NCI-H2227 (cell line): ENCODE measurements around the gene CYP4F22.
"Not testable (repeated sequence)": the region's sequence is repeated elsewhere in the genome, so short reads cannot be mapped to it uniquely, and the experiment has no call there.

Experiments
- DNase-seq: peaks from one replicate; lab custom pipeline; 2025; ENCODE audit not compliant: unreplicated experiment; lab: John Stamatoyannopoulos, UW

The CYP4F22 gene

DNA sequence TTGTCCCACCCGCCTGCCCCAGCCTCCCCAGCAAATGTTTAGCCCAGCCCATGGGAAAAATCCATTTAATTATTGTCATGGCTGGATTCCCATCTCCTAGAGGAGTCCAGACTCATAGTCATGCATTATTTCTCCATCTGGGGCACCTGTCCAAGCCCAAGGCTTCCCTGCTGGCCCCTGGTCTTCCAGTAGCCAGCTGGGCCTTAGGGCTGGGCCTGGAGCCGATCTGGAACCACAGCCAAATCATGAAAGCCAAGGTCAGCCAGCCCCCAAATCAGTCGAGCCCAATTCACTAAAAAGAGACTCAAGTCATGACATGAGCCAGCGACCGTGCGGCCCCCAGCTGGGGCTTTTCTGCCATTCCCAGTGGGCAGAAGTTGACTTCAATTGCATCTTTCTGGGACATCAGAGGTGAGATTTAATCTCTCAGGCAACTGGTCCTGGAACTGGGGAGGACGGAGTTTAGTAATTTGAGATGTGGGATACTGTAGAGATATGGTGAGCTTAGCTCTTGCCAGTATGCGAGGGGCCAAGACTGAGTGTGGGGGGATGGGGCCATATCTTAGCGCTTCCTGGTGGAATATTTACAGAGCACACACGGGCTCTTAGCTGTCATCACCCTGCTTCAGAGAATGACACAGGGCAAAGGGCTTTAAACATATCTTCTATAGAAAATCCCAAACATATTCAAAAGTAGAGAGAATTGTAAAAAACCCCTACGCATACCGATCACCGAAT, 19.7 kb upstream of the CYP4F22 start:
- no peak for DNase-seq

DNA sequence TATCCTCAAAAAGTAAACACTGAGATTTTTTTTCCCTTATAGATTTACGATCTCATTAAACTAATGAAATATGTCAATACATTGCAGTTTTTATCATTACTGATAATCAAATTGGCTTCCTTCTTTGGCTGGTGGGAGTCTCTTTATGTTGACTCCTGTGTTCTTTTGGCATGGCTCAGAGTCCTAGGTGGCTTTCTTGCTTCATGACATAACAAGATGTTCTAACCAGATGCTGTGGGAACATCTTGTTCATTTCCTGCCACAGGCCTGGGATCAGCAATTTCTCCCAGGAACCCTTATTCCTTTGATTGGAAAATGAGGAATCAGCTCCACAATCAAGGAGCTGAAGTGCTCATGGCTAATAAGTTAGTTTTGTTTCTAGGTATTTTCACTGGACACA, 13.2 kb upstream of the CYP4F22 start:
- no peak for DNase-seq

DNA sequence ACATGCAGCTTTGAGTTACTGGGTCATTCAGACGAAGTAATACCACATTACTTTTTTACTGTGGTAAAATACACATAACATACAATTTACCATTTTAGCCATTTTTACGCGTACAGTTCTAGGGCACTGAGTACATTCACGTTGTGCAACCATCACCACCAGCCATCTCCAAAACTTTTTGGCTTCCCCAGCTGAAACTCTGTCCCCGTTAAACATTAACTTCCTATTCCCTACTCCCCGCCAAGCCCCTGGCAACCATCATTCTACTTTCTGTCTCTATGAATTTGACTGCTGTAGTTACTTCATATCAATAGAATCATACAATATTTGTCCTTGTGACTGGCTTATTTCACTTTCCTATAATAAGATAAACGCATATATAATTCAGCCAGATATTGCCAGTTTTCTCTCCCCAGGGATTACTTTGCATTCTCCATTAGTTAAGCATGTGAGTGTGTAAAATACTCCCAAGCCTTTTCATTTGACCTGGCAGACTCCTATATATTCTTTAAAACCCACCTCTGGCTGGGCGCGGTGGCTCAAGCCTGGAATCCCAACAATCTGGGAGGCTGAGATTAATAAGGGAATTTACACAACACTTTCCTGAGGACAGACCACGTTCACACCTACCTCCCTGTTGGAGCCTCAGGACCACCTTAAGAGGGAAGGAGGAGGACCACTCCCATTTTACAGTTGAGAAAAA, 10.0 kb upstream of the CYP4F22 start:
- no peak for DNase-seq

DNA sequence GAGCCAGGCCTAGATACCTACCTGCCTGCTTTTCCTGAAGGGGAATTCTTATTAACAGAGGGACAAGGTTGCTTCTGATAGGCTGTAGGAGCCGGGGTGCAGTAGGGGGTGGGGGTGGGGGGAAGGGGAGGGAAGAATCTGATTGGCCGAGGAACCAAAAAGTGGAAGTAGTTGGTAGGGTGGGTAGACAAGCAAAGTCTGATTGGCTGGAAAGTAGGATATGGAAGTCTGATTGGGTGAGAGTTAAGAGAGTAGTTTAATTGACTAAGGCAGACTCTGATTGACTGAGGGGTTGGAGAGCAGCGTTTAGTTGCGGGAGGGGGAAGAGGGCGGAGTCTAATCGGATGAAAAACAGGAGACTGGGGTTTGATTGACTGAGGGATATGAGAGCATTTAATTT, 9.4 kb upstream of the CYP4F22 start:
- no peak for DNase-seq

DNA sequence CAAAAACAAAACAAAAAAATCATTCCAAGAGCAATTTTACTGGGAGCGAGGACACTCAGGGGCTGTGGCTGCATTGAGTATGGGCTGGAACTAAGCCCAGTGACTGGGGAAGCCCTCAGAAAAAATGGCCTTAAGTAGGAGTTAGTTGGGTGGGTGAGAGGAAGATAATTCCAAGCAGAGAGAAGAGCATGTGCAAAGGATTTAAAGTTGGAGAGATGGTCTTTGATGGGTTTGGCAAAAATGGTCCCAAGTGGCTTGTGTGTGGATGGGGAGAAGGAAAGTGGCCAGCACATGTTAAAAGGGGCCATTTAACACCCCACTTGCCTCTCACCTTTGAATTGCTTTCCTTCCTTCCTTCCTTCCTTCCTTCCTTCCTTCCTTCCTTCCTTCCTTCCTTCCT, 6.7 kb upstream of the CYP4F22 start:
- DNase-seq: no peak

DNA sequence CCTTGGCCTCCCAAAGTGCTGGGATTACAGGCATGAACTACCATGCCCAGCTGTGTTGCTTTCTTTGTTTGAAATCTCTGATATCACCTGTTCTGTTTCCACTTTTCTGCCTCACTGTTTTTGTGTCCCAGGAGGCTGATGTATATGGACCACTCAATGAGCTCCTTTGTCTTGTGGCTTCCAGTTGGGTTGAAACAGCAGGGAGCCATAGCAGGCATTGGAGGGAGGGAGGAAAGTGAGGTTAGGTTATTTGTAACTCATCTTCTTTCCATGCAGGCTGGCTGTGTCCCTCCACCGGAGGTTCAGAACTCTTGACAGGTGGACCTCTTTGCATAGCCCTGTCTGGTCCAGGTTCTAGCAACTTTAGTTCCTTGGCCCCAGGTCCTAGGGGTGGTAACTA, 6.1 kb upstream of the CYP4F22 start:
- DNase-seq: no peak

DNA sequence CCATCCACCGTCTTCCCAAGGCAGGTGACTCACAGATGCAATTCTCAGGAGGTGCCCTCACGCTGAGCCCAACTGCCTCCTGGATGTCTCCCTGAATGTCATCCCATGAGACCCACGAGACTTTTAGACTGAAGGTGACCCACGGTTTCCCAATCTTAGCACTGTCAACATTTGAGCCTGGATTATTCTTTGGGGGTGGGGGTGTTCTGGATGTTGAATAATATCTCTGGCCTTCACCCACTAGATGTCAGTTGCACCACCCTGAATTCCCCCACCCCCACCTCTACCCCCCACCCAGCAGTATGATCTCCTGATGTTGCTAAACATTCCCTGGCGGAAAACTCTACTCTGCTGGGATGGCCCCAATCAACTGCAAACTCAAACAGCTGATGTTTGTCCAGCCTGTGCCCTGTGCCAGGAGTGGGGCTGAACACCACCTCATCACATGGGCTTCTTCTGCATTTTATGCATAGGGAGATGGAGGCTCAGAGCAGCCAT, 2.2 kb upstream of the CYP4F22 start:
- no peak for DNase-seq

DNA sequence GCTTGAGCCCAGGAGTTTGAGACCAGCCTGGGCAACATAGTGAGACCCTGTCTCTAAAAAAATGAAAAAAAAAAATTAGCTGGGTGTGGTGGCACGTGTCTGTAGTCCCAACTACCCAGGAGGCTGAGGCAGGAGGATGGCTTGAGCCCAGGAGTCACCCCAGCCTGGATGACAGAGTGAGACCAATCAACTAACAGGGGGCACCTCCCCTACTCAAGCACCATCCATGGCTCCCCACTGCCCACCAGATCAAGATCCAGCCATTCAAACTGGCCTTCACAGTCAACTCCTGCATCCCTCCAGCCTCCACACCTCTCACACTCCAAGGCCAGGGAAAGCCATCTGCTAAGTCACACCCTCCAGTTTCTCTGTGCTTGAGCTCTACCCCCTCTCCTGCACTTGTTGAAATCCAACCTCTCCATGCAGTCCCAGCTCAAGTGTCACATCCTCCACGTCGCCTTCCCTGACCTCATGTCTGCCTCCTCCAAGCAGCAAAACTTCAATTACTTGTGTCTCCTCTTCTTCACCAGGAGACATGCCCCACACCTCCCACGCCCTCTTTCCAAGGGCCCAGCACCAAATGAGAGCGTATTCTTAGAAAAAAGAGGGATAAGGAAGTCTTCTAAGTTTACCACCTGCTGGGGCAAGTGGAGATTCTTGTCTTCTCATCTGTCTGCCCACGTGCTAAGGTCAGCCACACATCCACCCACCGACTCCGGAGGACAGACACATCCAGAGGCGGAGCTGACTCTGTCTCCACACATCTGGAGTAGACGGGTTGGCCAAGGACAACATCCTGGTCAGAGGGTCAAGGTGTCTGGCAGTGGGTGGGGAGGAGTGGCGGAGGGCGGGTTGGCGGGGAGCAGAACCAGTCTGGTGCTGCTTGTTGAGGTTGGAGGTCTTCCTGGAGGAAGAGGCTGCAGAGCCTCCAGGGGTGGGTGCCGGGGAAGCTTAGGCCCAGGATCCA, 974 bp upstream of the CYP4F22 start:
- DNase-seq: no peak

DNA sequence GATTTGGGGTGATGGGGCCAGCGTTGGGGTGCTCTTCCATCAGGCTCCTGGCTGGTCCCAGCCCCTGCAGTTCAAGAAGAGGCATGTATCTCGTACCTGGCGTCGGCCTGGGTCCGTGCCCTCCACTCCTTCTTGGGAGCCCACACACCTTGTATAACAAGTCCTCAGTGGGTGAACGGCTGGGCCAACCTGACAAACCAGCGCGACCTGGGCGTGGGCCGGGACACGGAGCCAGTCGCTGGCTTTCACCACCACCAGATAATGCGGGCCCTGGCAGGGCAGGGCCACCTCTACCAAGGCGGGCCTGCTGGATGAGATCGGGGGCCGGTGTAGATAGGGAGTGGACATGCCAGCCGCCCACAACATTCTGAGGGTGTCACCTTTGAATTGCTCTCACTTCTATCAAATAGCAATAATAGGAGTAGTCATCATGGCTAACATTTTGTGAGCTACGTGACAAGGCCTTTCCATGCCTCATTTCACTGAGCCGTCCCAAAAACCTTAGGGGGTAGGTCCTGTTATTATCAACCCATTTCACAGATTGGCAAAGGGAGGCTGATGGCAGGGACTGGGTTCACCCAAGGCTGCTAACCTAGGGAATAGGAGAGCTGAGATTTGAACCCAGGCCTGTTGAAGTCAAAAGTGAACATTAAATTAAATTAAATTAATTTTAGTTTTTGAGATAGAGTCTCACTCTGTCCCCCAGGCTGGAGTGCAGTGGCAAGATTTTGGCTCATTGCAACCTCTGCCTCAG, 3.5 kb downstream of the CYP4F22 start:
- no peak for DNase-seq

DNA sequence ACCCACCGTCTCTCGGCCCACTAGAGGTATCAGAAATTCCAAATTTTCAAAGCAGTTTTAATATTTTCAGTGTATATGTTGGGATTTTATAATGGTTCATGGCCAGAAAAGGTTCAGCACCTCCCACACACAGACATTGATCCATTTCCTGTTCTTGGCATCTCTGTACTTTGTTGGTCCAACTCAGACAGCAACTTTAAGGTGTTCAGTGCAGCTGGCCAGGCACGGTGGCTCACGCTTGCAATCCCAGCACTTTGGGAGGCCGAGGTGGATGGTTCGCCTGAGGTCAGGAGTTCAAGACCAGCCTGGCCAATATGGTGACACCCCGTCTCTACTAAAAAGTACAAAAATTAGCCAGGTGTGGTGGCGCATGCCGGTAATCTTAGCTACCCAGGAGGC, 6.9 kb downstream of the CYP4F22 start:
- DNase-seq: not testable (repeated sequence)

DNA sequence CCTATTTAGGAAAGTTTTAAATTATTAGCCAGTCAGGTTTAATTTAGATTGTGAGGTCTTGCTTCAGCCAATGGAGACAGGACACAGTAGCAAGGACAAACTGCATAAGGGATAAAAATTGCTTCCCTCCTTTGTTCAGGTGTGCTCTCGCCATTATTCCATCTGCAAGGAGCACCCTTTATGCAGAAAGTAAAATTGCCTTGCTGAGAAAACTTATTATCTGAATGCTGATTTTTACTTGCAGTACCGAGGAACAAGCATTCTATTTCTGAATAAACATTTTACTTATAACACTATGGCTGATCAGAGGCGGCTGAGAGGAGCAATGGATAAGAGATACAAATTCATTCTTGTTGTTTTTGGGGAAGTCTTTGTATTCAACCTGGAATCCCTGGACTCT, 8.0 kb downstream of the CYP4F22 start:
- no peak for DNase-seq

DNA sequence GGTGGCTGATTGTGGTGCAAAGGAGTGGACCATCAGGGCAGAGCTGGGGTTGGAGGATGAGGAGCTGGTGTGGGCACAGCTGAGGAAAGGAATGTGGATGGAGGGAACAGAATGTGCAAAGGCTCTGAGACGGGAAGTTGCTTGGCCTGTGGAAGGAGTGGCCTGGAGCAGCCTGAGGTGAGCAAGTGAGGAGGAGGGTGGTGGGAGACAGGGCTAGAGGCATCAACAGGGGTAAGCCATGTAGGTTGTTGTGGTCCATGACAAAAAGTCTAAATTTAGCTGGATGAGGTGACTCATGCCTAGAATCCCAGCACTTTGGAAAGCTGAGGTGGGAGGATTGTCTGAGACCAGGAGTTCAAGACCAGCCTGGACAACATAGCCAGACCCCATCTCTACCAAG, 9.5 kb downstream of the CYP4F22 start:
- no peak for DNase-seq

DNA sequence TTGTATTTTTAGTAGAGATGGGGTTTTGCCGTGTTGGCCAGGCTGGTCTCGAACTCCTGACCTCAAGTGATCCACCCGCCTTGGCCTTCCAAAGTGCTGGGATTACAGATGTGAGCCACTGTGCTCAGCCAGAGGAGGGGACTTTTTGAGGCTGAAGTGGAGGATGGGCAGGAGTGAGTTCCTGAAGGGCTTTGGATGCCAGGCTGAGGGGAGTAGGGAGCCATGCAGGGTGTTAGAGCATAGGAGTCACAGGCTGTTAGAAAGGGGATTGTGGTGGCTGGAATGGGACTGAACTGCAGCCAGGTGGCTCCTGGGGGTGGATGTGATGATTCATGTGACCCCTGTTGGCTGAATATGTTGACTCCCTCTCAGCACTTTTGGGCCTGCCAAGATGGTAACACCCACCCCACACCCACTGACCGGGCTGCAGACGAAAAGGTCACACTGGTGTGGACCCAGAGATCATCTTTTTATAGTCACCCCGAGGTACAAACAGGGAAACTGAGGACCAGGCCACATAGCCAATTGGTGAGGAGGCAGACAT, 11.2 kb downstream of the CYP4F22 start:
- no peak for DNase-seq

DNA sequence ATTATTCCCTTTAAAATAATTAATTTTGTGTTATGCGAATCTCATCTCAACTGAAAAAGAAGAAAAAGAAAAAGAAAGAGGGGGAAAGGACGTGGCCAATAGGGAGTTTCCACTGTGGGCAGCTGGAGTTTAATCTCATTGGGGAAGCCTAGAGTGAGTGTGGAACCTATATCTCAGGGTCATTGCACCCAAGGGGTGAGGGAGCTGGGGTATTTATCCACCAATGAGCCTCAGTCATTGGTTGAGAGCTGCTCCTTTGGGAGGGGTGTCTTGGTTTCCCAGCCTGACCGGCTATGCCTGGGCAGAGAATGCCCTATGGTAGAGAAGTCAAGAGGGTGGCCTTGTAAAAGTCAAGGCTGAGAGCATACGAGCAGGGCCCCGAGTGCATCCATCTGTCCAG, 16.5 kb downstream of the CYP4F22 start:
- DNase-seq: no peak

DNA sequence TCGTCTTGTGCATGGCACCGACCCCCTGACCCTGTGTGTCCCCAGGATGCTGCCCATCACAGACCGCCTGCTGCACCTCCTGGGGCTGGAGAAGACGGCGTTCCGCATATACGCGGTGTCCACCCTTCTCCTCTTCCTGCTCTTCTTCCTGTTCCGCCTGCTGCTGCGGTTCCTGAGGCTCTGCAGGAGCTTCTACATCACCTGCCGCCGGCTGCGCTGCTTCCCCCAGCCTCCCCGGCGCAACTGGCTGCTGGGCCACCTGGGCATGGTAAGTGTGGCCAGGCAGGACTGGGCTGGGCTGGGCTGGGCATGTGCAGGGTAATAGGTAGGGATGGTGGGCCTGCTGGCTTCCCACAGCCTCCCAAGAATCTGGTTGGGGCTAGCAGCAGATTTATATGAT, 17.0 kb downstream of the CYP4F22 start:
- no peak for DNase-seq

DNA sequence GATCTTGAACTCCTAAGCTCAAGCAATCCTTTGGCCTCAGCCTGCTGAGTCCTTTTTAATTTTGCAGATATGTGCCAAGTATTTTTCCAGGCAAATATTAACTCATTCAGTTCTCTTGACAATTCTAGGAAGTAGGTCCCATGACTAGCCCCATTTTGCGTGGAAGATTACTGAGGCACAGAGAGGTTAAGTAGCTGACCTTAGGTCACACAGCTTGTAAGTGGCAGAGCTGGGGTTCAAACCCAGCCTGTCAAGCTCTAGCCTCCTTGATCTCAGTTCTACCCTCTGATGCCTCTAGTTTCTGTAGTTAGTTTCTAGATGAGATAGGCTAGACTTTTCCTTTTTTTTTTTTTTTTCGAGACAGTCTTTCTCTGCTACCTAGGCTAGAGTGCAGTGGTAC, 18.1 kb downstream of the CYP4F22 start:
- DNase-seq: no peak

DNA sequence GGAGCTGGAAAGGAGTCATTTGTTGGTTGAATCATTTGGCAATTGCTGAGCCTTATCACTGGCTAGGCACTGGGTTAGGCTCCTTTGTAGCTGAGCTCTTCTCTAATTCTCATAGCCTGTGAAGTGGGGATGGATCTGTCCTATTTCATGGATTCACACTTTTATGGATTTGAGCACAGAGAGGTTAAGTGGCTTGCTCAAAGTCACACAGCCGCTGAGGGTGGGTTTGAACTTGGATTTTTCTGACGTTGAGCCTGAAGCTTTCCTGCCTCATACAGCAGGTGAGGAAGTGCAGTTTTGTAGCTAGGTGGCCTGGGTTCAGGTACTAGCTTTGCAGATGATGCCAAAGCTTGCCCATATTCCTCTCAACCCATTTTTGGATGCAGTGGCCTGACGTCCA, 19.4 kb downstream of the CYP4F22 start:
- no peak for DNase-seq

DNA sequence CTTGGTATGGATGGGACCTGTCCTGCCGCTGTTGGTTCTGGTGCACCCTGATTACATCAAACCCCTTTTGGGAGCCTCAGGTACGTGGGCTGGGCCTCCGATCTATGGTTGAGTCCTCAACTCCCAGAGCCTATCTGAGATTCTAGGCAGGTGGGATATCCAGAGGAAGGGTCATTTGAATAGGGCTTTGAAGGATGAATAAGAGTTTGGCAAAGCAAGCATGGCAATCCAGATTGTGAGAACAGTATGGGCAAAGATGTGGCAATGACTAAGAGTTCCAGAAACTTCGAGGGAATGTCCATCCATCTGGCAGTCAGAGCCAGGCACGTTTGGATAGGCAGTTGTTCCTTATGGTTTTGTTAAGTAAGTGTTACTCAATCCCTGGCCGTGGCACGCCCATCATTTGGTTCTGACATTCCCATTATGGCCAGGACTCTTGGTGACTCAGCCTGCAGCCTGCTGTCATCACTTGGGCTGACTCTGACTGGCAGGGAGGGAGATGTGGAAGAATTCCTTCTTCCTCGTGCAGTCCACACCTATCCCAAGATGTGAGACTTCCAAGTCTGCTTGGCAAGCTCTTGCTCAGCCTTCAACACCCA, 21.5 kb downstream of the CYP4F22 start:
- no peak for DNase-seq

DNA sequence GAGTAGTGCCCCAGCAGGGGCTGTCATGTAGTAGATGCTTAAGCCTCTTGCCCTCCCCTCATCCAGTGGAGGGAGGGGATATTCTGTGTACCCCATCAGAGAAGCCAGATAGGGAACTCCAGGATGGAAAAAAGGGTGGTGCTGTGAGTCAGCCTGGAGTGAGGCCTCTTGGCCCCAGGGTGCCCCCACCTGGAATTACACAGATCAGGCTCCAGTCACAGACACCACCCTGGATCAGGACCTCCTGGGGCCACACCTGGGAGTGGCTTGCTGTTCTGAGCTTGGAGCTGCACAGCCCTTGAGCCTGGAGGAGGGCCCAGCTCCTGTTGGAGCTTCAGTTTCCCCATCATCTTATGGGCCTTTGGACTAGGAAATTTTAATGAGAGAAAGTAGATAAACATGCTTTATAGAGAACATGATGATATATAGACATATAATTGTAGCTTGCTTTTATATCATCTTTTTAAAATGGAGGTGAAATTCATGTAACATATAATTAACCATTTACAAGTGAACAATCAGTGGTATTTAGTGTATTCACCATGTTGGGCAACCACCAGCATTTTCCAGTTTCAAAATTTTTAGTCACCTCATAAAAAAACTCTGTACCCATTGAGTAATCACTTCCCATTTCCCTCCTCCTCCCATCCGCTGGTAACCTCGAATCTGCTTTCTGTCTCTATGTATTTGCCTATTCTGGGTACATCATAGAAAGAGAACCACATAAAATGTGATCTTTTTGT, 24.6 kb downstream of the CYP4F22 start:
- no peak for DNase-seq

DNA sequence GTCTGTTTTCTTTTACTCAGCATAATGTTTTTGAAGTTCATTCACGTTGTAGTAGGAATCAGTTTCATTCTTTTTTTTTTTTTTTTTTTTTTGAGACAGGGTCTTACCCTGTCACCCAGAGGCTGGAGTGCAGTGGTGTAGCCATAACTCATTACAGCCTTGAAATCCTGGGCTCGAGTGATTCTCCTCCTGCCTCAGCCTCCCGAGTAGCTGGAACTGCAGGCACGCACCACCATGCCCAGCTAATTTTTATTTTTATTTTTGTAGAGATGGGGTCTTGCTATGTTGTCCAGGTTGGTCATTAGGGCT, 25.2 kb downstream of the CYP4F22 start:
- DNase-seq: not testable (repeated sequence)
